Panc1 (cell line): ENCODE data around the gene CLEC17A. TPM values are rescaled to one million over a fixed set of nuclear protein-coding genes. Genes with fewer than 3 reads are reported as not detected.

Experiments
- ATAC-seq: fragments of 200-7000 bp; cut with Tn5 transposase; 2 replicates; pipeline ENCODE4 v1.9.1; 2020; ENCODE audit warnings: mild to moderate bottlenecking, moderate library complexity
- BruUV-seq: library from RNA; stranded (reverse); fragments of 400-500 nt; replicated peaks from 2 replicates; lab custom pipeline; 2021; lab: Mats Ljungman, UMichigan
- CTCF ChIA-PET: fragments of 300-600 bp; sonication (Branson Sonifier 250); formaldehyde crosslinking; loops from one replicate; lab custom pipeline; 2022; ENCODE audit warnings: antibody characterized with exemption; lab: Charles Lee
- POLR2A ChIA-PET: fragments of 300-600 bp; sonication (Branson Sonifier 250); formaldehyde crosslinking; loops from one replicate; lab custom pipeline; 2022; ENCODE audit warnings: antibody characterized with exemption; lab: Charles Lee
- DNase-seq: peaks from one replicate; pipeline ENCODE4 v3.0.0-alpha.2; 2010; ENCODE audit warnings: low read depth, low spot score
- H3K27ac ChIP-seq: 2 replicates; pipeline ENCODE4 v1.5.1; 2011; ENCODE audit warnings: mild to moderate bottlenecking, low read length, inconsistent platforms
- H3K27me3 ChIP-seq: fragments of 200-500 bp; sonication (Bioruptor generic); 2 replicates; pipeline ENCODE4 v1.6.0; 2014; ENCODE audit warnings: low read length, inconsistent platforms; ENCODE audit not compliant: control insufficient read depth, insufficient read depth
- H3K36me3 ChIP-seq: fragments of 200-500 bp; sonication (Bioruptor generic); 2 replicates; pipeline ENCODE4 v1.5.1; 2014; ENCODE audit warnings: inconsistent platforms, mild to moderate bottlenecking, low read length, moderate library complexity; ENCODE audit not compliant: control insufficient read depth, insufficient read depth
- H3K4me1 ChIP-seq: 2 replicates; pipeline ENCODE4 v1.5.1; 2011; ENCODE audit warnings: inconsistent platforms, mild to moderate bottlenecking, low read length, moderate library complexity; ENCODE audit not compliant: control insufficient read depth, insufficient read depth
- H3K4me3 ChIP-seq, 2 experiments: 2 replicates each; pipeline ENCODE4 v1.5.1; 2011 to 2012; ENCODE audit warnings: low read depth in 2 of 2, low read length in 2 of 2, mild to moderate bottlenecking in 2 of 2, inconsistent platforms in 1 of 2, moderate library complexity in 1 of 2
- H3K9me3 ChIP-seq: fragments of 200-500 bp; sonication (Bioruptor generic); 2 replicates; pipeline ENCODE4 v1.5.1; 2014; ENCODE audit warnings: low read depth, mild to moderate bottlenecking, inconsistent platforms, low read length, moderate library complexity; ENCODE audit not compliant: control insufficient read depth, insufficient read depth
- POLR2AphosphoS5 ChIP-seq: IDR thresholded peaks from 2 replicates; pipeline ENCODE4 v1.6.1; 2012; ENCODE audit warnings: mild to moderate bottlenecking, low read depth, low read length, moderate library complexity
- SIN3A ChIP-seq: IDR thresholded peaks from 2 replicates; pipeline ENCODE4 v1.6.1; 2012; ENCODE audit warnings: low read depth, mild to moderate bottlenecking, low read length, moderate library complexity, borderline replicate concordance; ENCODE audit not compliant: insufficient read depth
- TCF7L2 ChIP-seq: IDR thresholded peaks from 2 replicates; pipeline ENCODE4 v1.6.1; 2011; ENCODE audit warnings: mild to moderate bottlenecking, low read depth, low read length, inconsistent platforms
- in situ Hi-C: cut with HindIII; loops from 2 replicates; pipeline ENCODE4 v1.10.0; 2016; ENCODE audit warnings: low sequenced_read_pairs, low pct_unique_long_range_greater_than_20kb
- intact Hi-C: fragments of 100-400 bp; cut with micrococcal nuclease; formaldehyde crosslinking; loops from one replicate; pipeline ENCODE4 v1.10.0; 2022; ENCODE audit not compliant: unreplicated experiment
- total RNA-seq: library from RNA; stranded (reverse); gene quantifications from one replicate; pipeline ENCODE4 v1.2.1, GENCODE V29; 2021; ENCODE audit not compliant: unreplicated experiment
- TF ChIP-seq, protein P1 (sequence below): fragments of 450-650 bp; IDR thresholded peaks from 2 replicates; pipeline ENCODE4 v1.5.1; 2017; ENCODE audit warnings: mild to moderate bottlenecking
- TF ChIP-seq, protein P2 (sequence below), 2 experiments: IDR thresholded peaks; 2 replicates each; pipeline ENCODE4 v1.6.1; 2011 to 2012; ENCODE audit warnings: low read depth in 2 of 2, control low read depth in 1 of 2, low read length in 1 of 2, mild to moderate bottlenecking in 1 of 2, moderate library complexity in 1 of 2; ENCODE audit not compliant: insufficient read depth in 1 of 2

Gene CLEC17A
- total RNA-seq, 1 experiment from 2014 or later, result not detected

DNA sequence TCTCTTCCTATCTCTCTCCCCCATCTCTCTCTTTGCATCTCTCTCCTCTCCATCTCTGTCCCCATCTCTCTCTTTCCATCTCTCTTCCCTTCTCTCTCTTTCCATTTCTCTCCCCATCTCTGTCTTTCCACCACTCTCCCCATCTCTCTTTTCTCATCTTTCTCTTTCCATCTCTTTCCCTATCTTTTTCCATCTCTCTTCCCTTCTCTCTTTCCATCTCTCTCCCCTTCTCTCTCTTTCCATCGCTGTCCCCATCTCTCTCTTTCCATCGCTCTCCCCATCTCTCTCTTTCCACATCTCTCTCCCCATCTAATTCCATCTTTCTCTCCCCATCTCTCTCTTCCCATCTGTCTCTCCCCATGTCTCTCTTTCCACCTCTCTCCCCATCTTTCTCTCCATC, 67.3 kb downstream of the CLEC17A start:
- ATAC-seq (no peak), DNase-seq (no peak)
- TF ChIP-seq TCF7L2, result no peak
- no peaks in the 10 kb centered on the region for H3K36me3 ChIP-seq
- in situ Hi-C loops (no loop called here), intact Hi-C loops (no loop called here)
- H3K9me3 ChIP-seq, result no peaks in the 10 kb centered on the region
- no peak overlapping the region for H3K27ac ChIP-seq
- no peak overlapping the region for H3K4me3 ChIP-seq
- ChIA-PET POLR2A (no interaction called here), CTCF (no interaction called here)
- no peaks in the 10 kb centered on the region for H3K4me1 ChIP-seq
- BruUV-seq, result no TSS peak
- H3K27me3 ChIP-seq, result no peaks in the 10 kb centered on the region

DNA sequence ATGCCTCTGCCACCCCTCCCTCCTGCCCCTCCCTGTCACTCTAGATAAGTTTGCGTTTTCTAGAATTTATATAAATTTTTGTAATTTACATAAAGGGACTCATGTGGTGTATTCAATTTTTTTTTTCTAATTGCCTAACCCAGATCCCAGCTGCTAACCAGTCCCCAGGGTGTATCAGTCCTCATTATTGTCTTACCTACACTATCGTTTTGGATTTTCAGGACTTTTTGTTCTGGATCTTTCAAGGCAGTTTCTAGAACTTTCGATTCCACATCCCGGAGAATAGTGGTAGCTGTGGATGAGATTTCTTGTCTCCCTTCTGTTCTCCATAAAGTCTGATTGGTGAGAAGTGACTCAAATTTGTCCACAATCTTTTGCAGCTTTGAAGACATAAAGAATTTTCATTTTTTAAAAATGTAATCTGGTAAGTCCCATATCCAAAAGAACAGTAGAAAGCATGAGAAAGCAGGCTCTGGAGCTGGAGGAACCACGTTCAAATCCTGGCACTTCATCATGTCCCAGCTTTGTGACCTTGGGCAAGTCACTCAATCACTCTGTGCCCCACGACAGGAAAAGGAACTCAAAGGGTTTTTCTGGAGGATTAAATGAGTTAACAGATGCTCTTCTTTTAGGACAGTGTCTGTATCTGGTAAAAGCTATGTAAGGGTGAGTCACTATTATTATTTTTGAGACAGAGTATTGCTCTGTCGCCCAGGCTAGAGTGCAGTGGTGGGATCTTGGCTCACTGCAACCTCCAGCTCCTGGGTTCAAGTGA, 72.1 kb downstream of the CLEC17A start:
- DNase-seq, result no peak
- no peak for TF ChIP-seq SIN3A
- Histone ChIP-seq H3K36me3 (no peaks in the 10 kb centered on the region), H3K27ac (no peak overlapping the region), H3K9me3 (no peaks in the 10 kb centered on the region), H3K4me3 (no peak overlapping the region), H3K4me1 (no peaks in the 10 kb centered on the region), H3K27me3 (no peaks in the 10 kb centered on the region)
- ChIA-PET POLR2A (interaction anchor here (0.5 kb wide), 1 partner anchor 45 kb away, joined by 4 read pairs; no protein-coding TSS in a partner anchor), CTCF (no interaction called here)
- no peak for ATAC-seq
- intact Hi-C loops, result no loop called here
- no TSS peak for BruUV-seq
- in situ Hi-C loops, result no loop called here

DNA sequence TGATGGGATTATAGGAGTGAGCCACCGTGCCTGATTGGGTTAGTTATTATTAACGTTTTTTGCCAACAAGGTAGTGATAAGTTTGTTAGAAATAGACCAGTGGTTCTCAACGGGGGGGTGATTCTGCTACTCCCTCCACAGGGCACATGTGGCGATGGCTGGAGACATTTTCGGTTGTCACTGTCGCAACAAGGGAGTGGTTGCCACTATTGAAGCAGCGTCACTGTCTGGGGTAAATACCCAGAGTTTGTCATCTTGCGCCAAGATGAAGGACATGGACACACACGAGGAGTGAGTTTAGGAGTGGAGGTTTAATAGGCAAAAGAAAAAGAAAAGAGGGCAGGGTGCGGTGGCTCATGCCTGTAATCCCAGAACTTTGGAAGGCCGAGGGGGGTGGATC, 72.8 kb downstream of the CLEC17A start:
- intact Hi-C loops, result no loop called here
- Histone ChIP-seq H3K27ac (no peak overlapping the region), H3K9me3 (no peaks in the 10 kb centered on the region), H3K36me3 (no peaks in the 10 kb centered on the region), H3K4me3 (no peak overlapping the region), H3K27me3 (no peaks in the 10 kb centered on the region), H3K4me1 (no peaks in the 10 kb centered on the region)
- DNase-seq (no peak), ATAC-seq (no peak)
- ChIA-PET CTCF (no interaction called here), POLR2A (no interaction called here)
- no TSS peak for BruUV-seq
- in situ Hi-C loops, result no loop called here
- TF ChIP-seq TCF7L2 (no peak), SIN3A (no peak), POLR2AphosphoS5 (no peak)
- TF ChIP-seq, protein P1, sequence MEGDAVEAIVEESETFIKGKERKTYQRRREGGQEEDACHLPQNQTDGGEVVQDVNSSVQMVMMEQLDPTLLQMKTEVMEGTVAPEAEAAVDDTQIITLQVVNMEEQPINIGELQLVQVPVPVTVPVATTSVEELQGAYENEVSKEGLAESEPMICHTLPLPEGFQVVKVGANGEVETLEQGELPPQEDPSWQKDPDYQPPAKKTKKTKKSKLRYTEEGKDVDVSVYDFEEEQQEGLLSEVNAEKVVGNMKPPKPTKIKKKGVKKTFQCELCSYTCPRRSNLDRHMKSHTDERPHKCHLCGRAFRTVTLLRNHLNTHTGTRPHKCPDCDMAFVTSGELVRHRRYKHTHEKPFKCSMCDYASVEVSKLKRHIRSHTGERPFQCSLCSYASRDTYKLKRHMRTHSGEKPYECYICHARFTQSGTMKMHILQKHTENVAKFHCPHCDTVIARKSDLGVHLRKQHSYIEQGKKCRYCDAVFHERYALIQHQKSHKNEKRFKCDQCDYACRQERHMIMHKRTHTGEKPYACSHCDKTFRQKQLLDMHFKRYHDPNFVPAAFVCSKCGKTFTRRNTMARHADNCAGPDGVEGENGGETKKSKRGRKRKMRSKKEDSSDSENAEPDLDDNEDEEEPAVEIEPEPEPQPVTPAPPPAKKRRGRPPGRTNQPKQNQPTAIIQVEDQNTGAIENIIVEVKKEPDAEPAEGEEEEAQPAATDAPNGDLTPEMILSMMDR, result no peak
- TF ChIP-seq, protein P2, sequence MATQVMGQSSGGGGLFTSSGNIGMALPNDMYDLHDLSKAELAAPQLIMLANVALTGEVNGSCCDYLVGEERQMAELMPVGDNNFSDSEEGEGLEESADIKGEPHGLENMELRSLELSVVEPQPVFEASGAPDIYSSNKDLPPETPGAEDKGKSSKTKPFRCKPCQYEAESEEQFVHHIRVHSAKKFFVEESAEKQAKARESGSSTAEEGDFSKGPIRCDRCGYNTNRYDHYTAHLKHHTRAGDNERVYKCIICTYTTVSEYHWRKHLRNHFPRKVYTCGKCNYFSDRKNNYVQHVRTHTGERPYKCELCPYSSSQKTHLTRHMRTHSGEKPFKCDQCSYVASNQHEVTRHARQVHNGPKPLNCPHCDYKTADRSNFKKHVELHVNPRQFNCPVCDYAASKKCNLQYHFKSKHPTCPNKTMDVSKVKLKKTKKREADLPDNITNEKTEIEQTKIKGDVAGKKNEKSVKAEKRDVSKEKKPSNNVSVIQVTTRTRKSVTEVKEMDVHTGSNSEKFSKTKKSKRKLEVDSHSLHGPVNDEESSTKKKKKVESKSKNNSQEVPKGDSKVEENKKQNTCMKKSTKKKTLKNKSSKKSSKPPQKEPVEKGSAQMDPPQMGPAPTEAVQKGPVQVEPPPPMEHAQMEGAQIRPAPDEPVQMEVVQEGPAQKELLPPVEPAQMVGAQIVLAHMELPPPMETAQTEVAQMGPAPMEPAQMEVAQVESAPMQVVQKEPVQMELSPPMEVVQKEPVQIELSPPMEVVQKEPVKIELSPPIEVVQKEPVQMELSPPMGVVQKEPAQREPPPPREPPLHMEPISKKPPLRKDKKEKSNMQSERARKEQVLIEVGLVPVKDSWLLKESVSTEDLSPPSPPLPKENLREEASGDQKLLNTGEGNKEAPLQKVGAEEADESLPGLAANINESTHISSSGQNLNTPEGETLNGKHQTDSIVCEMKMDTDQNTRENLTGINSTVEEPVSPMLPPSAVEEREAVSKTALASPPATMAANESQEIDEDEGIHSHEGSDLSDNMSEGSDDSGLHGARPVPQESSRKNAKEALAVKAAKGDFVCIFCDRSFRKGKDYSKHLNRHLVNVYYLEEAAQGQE (IDR thresholded peaks at IDR 0.05; ENCODE audit: insufficient read depth in 1 of 2, low read depth in 2 of 2, low read length in 1 of 2), result no peak
